K562 (cell line): ENCODE measurements around the gene GMNN. TPM values are rescaled to one million over a fixed set of nuclear protein-coding genes. Genes with fewer than 3 reads are reported as not detected.

Source experiments
- HIVEP1 ChIP-seq: fragments of 250-450 bp; sonication (Bioruptor Pico); IDR thresholded peaks from 2 replicates; pipeline ENCODE4 v1.4.0; 2020; ENCODE audit warnings: mild to moderate bottlenecking
- KAT7 ChIP-seq: sonication (generic); formaldehyde crosslinking; IDR thresholded peaks from 2 replicates; pipeline ENCODE4 v1.8.0; 2022; ENCODE audit warnings: missing genetic modification reagents, mild to moderate bottlenecking, borderline replicate concordance
- KAT8 ChIP-seq: fragments of 450-650 bp; IDR thresholded peaks from 2 replicates; pipeline ENCODE4 v1.6.1; 2016; ENCODE audit warnings: low read depth, mild to moderate bottlenecking
- MEF2A ChIP-seq: IDR thresholded peaks from 2 replicates; pipeline ENCODE4 v1.6.1; 2011; ENCODE audit warnings: low read depth, mild to moderate bottlenecking, low read length, moderate library complexity; ENCODE audit not compliant: control insufficient read depth
- NCOA6 ChIP-seq: fragments of 450-650 bp; IDR thresholded peaks from 2 replicates; pipeline ENCODE4 v1.6.1; 2017; ENCODE audit warnings: mild to moderate bottlenecking
- NR2F6 ChIP-seq: fragments of 450-650 bp; formaldehyde crosslinking; IDR thresholded peaks from 2 replicates; pipeline ENCODE4 v1.4.0; 2020; ENCODE audit warnings: mild to moderate bottlenecking
- POLR3G ChIP-seq: IDR thresholded peaks from 2 replicates; pipeline ENCODE4 v1.6.1; 2011; ENCODE audit not compliant: insufficient read length, insufficient replicate concordance; ENCODE audit errors: extremely low read depth
- SIX5 ChIP-seq, 2 experiments: IDR thresholded peaks; 2 replicates each; pipeline ENCODE4 v1.6.1; 2011; ENCODE audit warnings: low read length in 2 of 2, borderline replicate concordance in 1 of 2, low read depth in 1 of 2, mild to moderate bottlenecking in 1 of 2, moderate library complexity in 1 of 2; ENCODE audit not compliant: insufficient read depth in 1 of 2
- SMAD2 ChIP-seq: fragments of 150-350 bp; IDR thresholded peaks from 2 replicates; pipeline ENCODE4 v1.6.1; 2014; ENCODE audit warnings: low read depth, mild to moderate bottlenecking, low read length
- ZNF76 ChIP-seq: fragments of 250-450 bp; sonication (Bioruptor Pico); IDR thresholded peaks from 2 replicates; pipeline ENCODE4 v1.4.0; 2020; ENCODE audit warnings: mild to moderate bottlenecking, moderate library complexity, borderline replicate concordance
- polyA plus RNA-seq, 8 experiments: library from polyadenylated mRNA; depleted of rRNA in 4 of 8; stranded (reverse) in 5 of 8; unstranded in 3 of 8; fragments of >200 nt; fragmentation: Nextera tagmentation in 2 of 8; fragmentation: Illumina TruSeq in 1 of 8; extraction: Ambion mirVana in 2 of 8; extraction: Trizol in 1 of 8; gene quantifications; 2 replicates each; pipeline versions ENCODE4 v1.2.1 to v1.2.3, GENCODE V29; 2011 to 2014; ENCODE audit warnings: inconsistent platforms in 1 of 8, missing spikeins in 1 of 8
- total RNA-seq, 7 experiments: library from RNA; depleted of rRNA in 6 of 7; stranded (reverse); fragments of >200 nt in 6 of 7; fragmentation: Illumina TruSeq in 2 of 7; extraction: Trizol in 2 of 7; gene quantifications; 2 replicates each; pipeline versions ENCODE4 v1.2.1 to v1.2.3, GENCODE V29; 2011 to 2021; ENCODE audit warnings: low replicate concordance in 1 of 7
- TF ChIP-seq, protein P1 (sequence below), 3 experiments: fragments of 200-800 bp in 1 of 3; sonication (Bioruptor generic) in 1 of 3; sonication (generic) in 1 of 3; formaldehyde crosslinking in 1 of 3; IDR thresholded peaks; 2 replicates each; pipeline versions ENCODE4 v1.6.1 to v1.8.0; 2016 to 2022; ENCODE audit warnings: mild to moderate bottlenecking in 2 of 3, missing compliant biosample characterization in 2 of 3, missing genetic modification characterization in 2 of 3, missing genetic modification reagents in 1 of 3
- TF ChIP-seq, protein P2 (sequence below): sonication (generic); formaldehyde crosslinking; IDR thresholded peaks from 2 replicates; pipeline ENCODE4 v1.8.0; 2022; ENCODE audit warnings: missing genetic modification reagents, mild to moderate bottlenecking, borderline replicate concordance
- TF ChIP-seq, protein P3 (sequence below): IDR thresholded peaks from 2 replicates; pipeline ENCODE4 v1.6.1; 2016; ENCODE audit warnings: missing genetic modification characterization, missing compliant biosample characterization
- TF ChIP-seq, protein P4 (sequence below), 2 experiments: fragments of 450-650 bp in 1 of 2; IDR thresholded peaks; 2 replicates each; pipeline ENCODE4 v1.6.1; 2011 to 2017; ENCODE audit warnings: low read depth in 2 of 2, antibody characterized with exemption in 1 of 2, borderline replicate concordance in 1 of 2, low read length in 1 of 2, mild to moderate bottlenecking in 1 of 2, mixed read lengths in 1 of 2; ENCODE audit not compliant: control insufficient read depth in 1 of 2
- TF ChIP-seq, protein P5 (sequence below): conservative IDR thresholded peaks from 2 replicates; pipeline ENCODE4 v1.6.1; 2011; ENCODE audit warnings: low read depth, mild to moderate bottlenecking, low read length; ENCODE audit not compliant: control insufficient read depth

GMNN gene
- total and polyA plus RNA-seq, 9 of the 15 experiments (the other 6 are each of a cell fraction or from before 2014, with no cell fraction given), result 144 to 370 (median 210) TPM

DNA sequence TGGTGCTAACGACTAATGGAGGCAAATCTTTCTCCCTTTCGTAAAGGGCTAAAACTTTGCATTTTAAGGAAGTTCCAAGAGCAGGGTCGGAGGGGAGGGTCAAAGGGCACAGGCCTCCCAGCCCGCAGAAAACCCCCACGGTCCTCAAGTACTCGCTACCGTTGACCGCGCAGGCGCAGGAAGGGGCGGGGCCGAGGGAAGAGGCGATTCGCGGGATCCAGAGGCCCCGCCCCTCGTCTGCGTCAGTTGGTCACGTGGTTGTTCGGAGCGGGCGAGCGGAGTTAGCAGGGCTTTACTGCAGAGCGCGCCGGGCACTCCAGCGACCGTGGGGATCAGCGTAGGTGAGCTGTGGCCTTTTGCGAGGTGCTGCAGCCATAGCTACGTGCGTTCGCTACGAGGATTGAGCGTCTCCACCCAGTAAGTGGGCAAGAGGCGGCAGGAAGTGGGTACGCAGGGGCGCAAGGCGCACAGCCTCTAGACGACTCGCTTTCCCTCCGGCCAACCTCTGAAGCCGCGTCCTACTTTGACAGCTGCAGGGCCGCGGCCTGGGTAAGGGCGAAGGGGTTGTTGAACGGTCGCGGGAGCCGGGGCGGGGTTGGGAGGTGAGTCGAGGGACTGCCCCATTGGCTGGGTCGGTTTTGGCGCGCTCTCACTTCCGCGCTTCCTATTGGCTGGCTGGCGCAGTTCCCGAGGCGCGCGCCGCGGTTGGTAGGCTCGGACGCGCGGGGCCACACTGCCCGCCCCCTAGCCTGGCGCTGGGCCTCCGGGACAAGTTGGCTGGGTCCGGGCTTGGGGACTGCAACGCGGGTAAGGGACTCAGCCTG, at the start of gene GMNN (continued):
- TF ChIP-seq, protein P1, sequence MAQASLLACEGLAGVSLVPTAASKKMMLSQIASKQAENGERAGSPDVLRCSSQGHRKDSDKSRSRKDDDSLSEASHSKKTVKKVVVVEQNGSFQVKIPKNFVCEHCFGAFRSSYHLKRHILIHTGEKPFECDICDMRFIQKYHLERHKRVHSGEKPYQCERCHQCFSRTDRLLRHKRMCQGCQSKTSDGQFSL (CRISPR knock-in tag; IDR thresholded peaks at IDR 0.05), result no peak; the same call in 1 of the 2 replicates
- TF ChIP-seq, protein P1 (tag; IDR thresholded peaks at IDR 0.05), result peak in 1 of 2 experiments; percentile 48; a peak in 1 of 4 replicates
- TF ChIP-seq POLR3G (no peak), MEF2A (no peak), NR2F6 (CRISPR knock-in tag) (peak; percentile 74; the same call in 1 of the 2 replicates), SIX5 (IDR thresholded peaks at IDR 0.05; ENCODE audit: borderline replicate concordance in 1 of 2, insufficient read depth in 1 of 2, low read depth in 1 of 2, low read length in 2 of 2) (no peak), SMAD2 (no peak), KAT7 (CRISPR knock-in tag) (0 out of 2 replicates have a peak, but pooled peaks have one; percentile 67), NCOA6 (no peak), HIVEP1 (CRISPR knock-in tag) (peak; percentile 11; the same call in 1 of the 2 replicates), ZNF76 (0 out of 2 replicates have a peak, but pooled peaks have one; percentile 70), KAT8 (no peak)
- TF ChIP-seq, protein P2, sequence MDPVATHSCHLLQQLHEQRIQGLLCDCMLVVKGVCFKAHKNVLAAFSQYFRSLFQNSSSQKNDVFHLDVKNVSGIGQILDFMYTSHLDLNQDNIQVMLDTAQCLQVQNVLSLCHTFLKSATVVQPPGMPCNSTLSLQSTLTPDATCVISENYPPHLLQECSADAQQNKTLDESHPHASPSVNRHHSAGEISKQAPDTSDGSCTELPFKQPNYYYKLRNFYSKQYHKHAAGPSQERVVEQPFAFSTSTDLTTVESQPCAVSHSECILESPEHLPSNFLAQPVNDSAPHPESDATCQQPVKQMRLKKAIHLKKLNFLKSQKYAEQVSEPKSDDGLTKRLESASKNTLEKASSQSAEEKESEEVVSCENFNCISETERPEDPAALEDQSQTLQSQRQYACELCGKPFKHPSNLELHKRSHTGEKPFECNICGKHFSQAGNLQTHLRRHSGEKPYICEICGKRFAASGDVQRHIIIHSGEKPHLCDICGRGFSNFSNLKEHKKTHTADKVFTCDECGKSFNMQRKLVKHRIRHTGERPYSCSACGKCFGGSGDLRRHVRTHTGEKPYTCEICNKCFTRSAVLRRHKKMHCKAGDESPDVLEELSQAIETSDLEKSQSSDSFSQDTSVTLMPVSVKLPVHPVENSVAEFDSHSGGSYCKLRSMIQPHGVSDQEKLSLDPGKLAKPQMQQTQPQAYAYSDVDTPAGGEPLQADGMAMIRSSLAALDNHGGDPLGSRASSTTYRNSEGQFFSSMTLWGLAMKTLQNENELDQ (CRISPR knock-in tag), result no peak; the same call in 1 of the 2 replicates
- TF ChIP-seq, protein P3, sequence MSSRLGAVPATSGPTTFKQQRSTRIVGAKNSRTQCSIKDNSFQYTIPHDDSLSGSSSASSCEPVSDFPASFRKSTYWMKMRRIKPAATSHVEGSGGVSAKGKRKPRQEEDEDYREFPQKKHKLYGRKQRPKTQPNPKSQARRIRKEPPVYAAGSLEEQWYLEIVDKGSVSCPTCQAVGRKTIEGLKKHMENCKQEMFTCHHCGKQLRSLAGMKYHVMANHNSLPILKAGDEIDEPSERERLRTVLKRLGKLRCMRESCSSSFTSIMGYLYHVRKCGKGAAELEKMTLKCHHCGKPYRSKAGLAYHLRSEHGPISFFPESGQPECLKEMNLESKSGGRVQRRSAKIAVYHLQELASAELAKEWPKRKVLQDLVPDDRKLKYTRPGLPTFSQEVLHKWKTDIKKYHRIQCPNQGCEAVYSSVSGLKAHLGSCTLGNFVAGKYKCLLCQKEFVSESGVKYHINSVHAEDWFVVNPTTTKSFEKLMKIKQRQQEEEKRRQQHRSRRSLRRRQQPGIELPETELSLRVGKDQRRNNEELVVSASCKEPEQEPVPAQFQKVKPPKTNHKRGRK (tag), result no peak
- TF ChIP-seq, protein P4, sequence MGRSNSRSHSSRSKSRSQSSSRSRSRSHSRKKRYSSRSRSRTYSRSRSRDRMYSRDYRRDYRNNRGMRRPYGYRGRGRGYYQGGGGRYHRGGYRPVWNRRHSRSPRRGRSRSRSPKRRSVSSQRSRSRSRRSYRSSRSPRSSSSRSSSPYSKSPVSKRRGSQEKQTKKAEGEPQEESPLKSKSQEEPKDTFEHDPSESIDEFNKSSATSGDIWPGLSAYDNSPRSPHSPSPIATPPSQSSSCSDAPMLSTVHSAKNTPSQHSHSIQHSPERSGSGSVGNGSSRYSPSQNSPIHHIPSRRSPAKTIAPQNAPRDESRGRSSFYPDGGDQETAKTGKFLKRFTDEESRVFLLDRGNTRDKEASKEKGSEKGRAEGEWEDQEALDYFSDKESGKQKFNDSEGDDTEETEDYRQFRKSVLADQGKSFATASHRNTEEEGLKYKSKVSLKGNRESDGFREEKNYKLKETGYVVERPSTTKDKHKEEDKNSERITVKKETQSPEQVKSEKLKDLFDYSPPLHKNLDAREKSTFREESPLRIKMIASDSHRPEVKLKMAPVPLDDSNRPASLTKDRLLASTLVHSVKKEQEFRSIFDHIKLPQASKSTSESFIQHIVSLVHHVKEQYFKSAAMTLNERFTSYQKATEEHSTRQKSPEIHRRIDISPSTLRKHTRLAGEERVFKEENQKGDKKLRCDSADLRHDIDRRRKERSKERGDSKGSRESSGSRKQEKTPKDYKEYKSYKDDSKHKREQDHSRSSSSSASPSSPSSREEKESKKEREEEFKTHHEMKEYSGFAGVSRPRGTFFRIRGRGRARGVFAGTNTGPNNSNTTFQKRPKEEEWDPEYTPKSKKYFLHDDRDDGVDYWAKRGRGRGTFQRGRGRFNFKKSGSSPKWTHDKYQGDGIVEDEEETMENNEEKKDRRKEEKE (IDR thresholded peaks at IDR 0.05; ENCODE audit: borderline replicate concordance in 1 of 2, control insufficient read depth in 1 of 2, low read depth in 2 of 2, low read length in 1 of 2), result no peak
- TF ChIP-seq, protein P5, sequence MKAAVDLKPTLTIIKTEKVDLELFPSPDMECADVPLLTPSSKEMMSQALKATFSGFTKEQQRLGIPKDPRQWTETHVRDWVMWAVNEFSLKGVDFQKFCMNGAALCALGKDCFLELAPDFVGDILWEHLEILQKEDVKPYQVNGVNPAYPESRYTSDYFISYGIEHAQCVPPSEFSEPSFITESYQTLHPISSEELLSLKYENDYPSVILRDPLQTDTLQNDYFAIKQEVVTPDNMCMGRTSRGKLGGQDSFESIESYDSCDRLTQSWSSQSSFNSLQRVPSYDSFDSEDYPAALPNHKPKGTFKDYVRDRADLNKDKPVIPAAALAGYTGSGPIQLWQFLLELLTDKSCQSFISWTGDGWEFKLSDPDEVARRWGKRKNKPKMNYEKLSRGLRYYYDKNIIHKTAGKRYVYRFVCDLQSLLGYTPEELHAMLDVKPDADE, result peak; percentile 67; the same call in 1 of the 2 replicates
